Gastrocnemius medialis (tissue), 4 donors: ENCODE results near the gene TPM2.

Experiments
- POLR2A ChIP-seq, 2 donors: fragments of 450-650 bp; IDR thresholded peaks; one replicate each; pipeline ENCODE4 v1.6.1; 2017; ENCODE audit warnings: antibody characterized with exemption in 2 of 2, mild to moderate bottlenecking in 2 of 2, moderate library complexity in 2 of 2
- TF ChIP-seq, protein P1 (sequence below), 5 experiments: fragments of 450-650 bp in 3 of 5; fragments of 200-600 bp in 2 of 5; sonication (generic) in 2 of 5; IDR thresholded peaks in 4 of 5; conservative IDR thresholded peaks in 1 of 5; 1 replicate in 4 of 5; 2 replicates in 1 of 5; pipeline ENCODE4 v1.5.1; 2016 to 2019; ENCODE audit warnings: antibody characterized with exemption in 5 of 5, mild to moderate bottlenecking in 3 of 5, moderate library complexity in 3 of 5

DNA sequence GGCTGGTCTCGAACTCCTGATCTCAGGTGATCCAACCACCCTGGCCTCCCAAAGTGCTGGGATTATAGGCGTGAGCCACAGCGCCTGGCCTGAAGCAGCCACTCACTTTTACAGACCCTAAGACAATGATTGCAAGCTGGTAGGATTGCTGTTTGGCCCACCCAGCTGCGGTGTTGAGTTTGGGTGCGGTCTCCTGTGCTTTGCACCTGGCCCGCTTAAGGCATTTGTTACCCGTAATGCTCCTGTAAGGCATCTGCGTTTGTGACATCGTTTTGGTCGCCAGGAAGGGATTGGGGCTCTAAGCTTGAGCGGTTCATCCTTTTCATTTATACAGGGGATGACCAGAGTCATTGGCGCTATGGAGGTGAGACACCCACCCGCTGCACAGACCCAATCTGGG is 14.5 kb downstream of the TPM2 start:
- TF ChIP-seq, protein P1, sequence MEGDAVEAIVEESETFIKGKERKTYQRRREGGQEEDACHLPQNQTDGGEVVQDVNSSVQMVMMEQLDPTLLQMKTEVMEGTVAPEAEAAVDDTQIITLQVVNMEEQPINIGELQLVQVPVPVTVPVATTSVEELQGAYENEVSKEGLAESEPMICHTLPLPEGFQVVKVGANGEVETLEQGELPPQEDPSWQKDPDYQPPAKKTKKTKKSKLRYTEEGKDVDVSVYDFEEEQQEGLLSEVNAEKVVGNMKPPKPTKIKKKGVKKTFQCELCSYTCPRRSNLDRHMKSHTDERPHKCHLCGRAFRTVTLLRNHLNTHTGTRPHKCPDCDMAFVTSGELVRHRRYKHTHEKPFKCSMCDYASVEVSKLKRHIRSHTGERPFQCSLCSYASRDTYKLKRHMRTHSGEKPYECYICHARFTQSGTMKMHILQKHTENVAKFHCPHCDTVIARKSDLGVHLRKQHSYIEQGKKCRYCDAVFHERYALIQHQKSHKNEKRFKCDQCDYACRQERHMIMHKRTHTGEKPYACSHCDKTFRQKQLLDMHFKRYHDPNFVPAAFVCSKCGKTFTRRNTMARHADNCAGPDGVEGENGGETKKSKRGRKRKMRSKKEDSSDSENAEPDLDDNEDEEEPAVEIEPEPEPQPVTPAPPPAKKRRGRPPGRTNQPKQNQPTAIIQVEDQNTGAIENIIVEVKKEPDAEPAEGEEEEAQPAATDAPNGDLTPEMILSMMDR (IDR thresholded peaks at IDR 0.05 in 4 of 5, conservative IDR thresholded peaks at IDR 0.05 in 1 of 5) = no peak
- no peak for TF ChIP-seq POLR2A (IDR thresholded peaks at IDR 0.05)
